Measurements from ENCODE around the gene WDR82.

The WDR82 gene

DNA sequence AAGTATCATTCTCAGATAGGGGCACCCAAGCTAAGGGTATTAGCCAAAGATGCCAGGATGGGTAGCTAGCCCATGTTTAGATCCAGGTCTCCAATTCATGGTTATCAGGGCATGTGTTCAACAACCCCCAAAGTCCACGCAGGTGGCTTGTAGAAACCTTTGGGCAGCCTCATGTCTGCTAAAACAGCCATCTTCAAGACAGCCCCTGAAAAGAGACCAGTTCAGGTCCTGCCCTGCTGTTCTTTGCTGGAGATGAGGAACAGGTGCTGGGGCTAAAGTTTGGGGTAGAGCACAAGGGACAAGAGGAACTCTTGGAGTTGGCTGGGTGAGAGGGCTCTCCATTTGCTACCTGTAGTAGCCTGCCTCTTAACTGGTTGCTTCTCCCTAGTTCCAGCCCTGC is 28.3 kb downstream of the WDR82 start:
- Histone ChIP-seq H3K36me3 (ENCODE audit: insufficient read depth, low read length) (peaks cover 63% of the 10 kb centered on the region), H2AFZ (ENCODE audit: low read depth, low read length) (no peak overlapping the region), H3K27ac (ENCODE audit: low read length) (no peak overlapping the region), H3K79me2 (ENCODE audit: insufficient read depth, low read length) (no peaks in the 10 kb centered on the region), H3K4me3 (ENCODE audit: low read depth in 1 of 2, low read length in 2 of 2) (no peak overlapping the region), H3K9me3 (ENCODE audit: insufficient read depth, low read length, severe bottlenecking) (no peaks in the 10 kb centered on the region), H3K27me3 (ENCODE audit: insufficient read depth, low read length, poor library complexity) (no peaks in the 10 kb centered on the region), H3K9ac (ENCODE audit: low read depth, low read length) (no peak overlapping the region), H3K4me1 (ENCODE audit: insufficient read depth, low read length) (peaks cover 47% of the 10 kb centered on the region), H4K20me1 (ENCODE audit: insufficient read depth, low read length) (peaks cover 27% of the 10 kb centered on the region), H3K4me2 (ENCODE audit: insufficient read depth, low read length) (no peak overlapping the region)
- DNase-seq, result no peak
- TF ChIP-seq, protein P1, sequence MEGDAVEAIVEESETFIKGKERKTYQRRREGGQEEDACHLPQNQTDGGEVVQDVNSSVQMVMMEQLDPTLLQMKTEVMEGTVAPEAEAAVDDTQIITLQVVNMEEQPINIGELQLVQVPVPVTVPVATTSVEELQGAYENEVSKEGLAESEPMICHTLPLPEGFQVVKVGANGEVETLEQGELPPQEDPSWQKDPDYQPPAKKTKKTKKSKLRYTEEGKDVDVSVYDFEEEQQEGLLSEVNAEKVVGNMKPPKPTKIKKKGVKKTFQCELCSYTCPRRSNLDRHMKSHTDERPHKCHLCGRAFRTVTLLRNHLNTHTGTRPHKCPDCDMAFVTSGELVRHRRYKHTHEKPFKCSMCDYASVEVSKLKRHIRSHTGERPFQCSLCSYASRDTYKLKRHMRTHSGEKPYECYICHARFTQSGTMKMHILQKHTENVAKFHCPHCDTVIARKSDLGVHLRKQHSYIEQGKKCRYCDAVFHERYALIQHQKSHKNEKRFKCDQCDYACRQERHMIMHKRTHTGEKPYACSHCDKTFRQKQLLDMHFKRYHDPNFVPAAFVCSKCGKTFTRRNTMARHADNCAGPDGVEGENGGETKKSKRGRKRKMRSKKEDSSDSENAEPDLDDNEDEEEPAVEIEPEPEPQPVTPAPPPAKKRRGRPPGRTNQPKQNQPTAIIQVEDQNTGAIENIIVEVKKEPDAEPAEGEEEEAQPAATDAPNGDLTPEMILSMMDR (IDR thresholded peaks at IDR 0.05; ENCODE audit: borderline replicate concordance, extremely low read depth, low read length, poor library complexity, severe bottlenecking), result no peak
- no peak for TF ChIP-seq EZH2 (IDR thresholded peaks at IDR 0.05; ENCODE audit: borderline replicate concordance, low read depth, low read length, severe bottlenecking)
- ATAC-seq (ENCODE audit: insufficient read depth, low read depth), result no peak

GRCh38 chr3:52249683-52250082 is 28.8 kb downstream of the WDR82 start:
- TF ChIP-seq EZH2 (IDR thresholded peaks at IDR 0.05; ENCODE audit: borderline replicate concordance, low read depth, low read length, severe bottlenecking), result no peak
- TF ChIP-seq, protein P1 (IDR thresholded peaks at IDR 0.05; ENCODE audit: borderline replicate concordance, extremely low read depth, low read length, poor library complexity, severe bottlenecking), result no peak
- peaks cover 47% of the 10 kb centered on the region for H3K4me1 ChIP-seq (ENCODE audit: insufficient read depth, low read length)

DNA sequence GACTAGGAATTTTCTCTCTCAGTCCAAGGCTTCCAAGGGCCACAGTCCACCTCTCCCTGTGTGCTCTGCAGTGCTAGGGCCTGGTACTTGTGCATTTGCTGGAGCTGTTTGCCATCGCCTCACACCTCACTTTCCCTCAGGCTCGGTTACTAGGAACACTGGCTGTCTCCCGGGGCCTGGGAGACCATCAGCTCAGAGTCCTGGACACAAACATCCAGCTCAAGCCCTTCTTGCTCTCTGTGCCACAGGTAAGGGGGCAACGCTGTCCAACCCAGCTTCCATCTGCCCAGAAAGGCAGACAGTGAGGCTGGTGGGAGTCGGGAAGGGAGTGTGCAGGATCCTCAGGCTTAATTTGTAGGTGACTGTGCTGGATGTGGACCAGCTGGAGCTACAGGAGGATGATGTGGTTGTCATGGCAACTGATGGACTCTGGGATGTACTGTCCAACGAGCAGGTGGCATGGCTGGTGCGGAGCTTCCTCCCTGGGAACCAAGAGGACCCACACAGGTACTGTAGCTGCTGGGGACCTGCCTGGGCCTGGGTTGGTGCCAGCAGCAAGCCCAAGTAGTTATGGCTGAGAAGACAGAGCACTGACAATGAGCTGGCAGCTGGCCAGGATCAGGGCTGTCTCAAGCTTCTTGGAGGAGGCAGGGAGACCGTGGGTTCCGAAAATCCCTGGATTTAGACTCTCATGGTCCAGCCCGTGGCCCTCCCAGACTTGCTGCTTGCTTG is 29.5 kb downstream of the WDR82 start:
- no peak overlapping the region for H3K4me2 ChIP-seq (ENCODE audit: insufficient read depth, low read length)
- H3K4me1 ChIP-seq (ENCODE audit: insufficient read depth, low read length), result peaks cover 47% of the 10 kb centered on the region
- no peaks in the 10 kb centered on the region for H3K9me3 ChIP-seq (ENCODE audit: insufficient read depth, low read length, severe bottlenecking)
- ATAC-seq (ENCODE audit: insufficient read depth, low read depth) (no peak), DNase-seq (no peak)
- H2AFZ ChIP-seq (ENCODE audit: low read depth, low read length), result no peak overlapping the region
- no peak for TF ChIP-seq EZH2 (IDR thresholded peaks at IDR 0.05; ENCODE audit: borderline replicate concordance, low read depth, low read length, severe bottlenecking)
- TF ChIP-seq, protein P1 (IDR thresholded peaks at IDR 0.05; ENCODE audit: borderline replicate concordance, extremely low read depth, low read length, poor library complexity, severe bottlenecking), result no peak
- no peak overlapping the region for H3K4me3 ChIP-seq (ENCODE audit: low read depth in 1 of 2, low read length in 2 of 2)
- peaks cover 54% of the 10 kb centered on the region for H3K36me3 ChIP-seq (ENCODE audit: insufficient read depth, low read length)
- H4K20me1 ChIP-seq (ENCODE audit: insufficient read depth, low read length), result peaks cover 24% of the 10 kb centered on the region
- H3K79me2 ChIP-seq (ENCODE audit: insufficient read depth, low read length), result no peaks in the 10 kb centered on the region
- H3K9ac ChIP-seq (ENCODE audit: low read depth, low read length), result no peak overlapping the region
- no peaks in the 10 kb centered on the region for H3K27me3 ChIP-seq (ENCODE audit: insufficient read depth, low read length, poor library complexity)
- H3K27ac ChIP-seq (ENCODE audit: low read length), result no peak overlapping the region

More at GRCh38 chr3:52249683-52250082, 28.8 kb downstream of the WDR82 start:
- Histone ChIP-seq H3K36me3 (ENCODE audit: insufficient read depth, low read length) (peaks cover 61% of the 10 kb centered on the region), H3K79me2 (ENCODE audit: insufficient read depth, low read length) (no peaks in the 10 kb centered on the region), H3K27me3 (ENCODE audit: insufficient read depth, low read length, poor library complexity) (no peaks in the 10 kb centered on the region), H3K4me3 (ENCODE audit: low read depth in 1 of 2, low read length in 2 of 2) (no peak overlapping the region), H2AFZ (ENCODE audit: low read depth, low read length) (no peak overlapping the region), H3K4me2 (ENCODE audit: insufficient read depth, low read length) (no peak overlapping the region), H3K27ac (ENCODE audit: low read length) (no peak overlapping the region), H3K9me3 (ENCODE audit: insufficient read depth, low read length, severe bottlenecking) (no peaks in the 10 kb centered on the region), H3K9ac (ENCODE audit: low read depth, low read length) (no peak overlapping the region), H4K20me1 (ENCODE audit: insufficient read depth, low read length) (peaks cover 27% of the 10 kb centered on the region)
- ATAC-seq (ENCODE audit: insufficient read depth, low read depth), result no peak
- DNase-seq, result no peak

All from DND-41 (cell line).